ENCODE results near the gene CLASP2.

The CLASP2 gene

DNA sequence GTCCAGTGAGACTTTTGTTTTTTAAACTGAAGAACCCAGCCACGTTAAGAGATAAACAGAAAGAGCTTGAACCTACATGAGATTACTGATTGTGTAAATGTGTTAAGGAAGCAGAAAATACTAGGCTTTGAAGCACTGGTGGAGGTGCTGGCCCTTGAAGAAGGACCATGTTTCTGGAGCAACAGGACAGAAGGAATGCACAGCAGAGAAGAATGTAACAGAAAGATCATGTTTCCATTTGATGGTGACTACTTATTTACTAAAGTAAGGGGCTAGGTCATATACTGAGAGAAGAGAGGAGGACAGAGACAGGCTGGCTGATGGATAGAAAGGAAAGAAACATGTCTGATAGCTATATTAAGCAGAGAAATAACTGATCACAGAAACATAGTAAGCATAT lies 88.8 kb downstream of the CLASP2 start:
- no peak for DNase-seq

DNA sequence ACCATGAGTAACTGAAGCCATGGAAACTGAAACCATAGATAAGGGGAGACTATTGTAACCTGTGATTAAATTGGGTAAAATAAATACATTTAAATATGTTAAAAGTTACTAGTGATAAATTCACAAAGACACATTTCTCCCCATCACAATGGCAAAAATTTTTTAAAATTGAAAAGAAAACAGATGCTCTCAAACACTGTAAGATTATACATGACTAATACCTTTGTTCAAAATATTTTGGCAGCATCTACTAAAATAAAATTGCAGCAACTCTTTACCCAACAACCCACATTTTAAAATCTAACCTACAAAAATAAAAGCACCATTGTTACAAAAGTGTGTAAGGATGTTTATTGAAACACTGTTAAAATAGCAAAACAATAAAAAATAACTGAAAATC lies 93.3 kb downstream of the CLASP2 start:
- DNase-seq: no peak

DNA sequence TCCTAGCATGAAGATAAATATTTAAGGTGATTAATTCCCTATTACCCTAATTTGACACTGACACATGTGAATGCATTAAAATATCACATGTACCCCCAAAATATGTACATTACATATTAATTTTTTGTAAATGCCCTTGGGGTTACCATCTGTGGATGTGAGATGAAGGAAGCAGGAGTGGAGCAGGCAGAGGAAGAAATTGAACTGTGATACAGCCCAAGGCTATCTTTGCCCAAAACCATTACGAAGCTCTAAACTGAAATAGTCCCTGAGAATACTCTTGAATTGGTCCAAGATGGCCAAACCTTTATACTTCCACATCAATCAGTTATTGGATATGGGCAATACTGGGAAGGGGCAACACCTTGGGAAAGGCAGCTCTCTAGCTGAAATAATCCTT lies 105.0 kb downstream of the CLASP2 start:
- no peak for DNase-seq

DNA sequence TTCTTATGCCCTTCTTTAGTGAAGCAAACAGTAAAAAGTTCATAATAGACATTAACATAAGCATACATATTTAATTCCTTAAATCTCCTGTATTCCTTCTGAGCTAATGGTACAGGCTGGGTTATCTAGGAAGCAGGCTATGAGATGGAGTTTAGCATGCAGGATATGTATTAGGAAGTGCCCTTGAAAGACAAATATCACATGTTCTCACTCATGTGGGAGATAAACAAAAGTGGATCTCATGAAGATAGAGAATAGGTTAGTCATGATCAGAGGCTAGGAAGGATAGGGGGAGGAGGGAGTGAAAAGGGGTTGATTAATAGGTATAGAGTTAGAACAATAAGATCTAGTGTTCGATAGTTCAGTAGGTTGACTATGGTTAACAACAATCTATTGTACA lies 105.4 kb downstream of the CLASP2 start:
- DNase-seq: no peak

DNA sequence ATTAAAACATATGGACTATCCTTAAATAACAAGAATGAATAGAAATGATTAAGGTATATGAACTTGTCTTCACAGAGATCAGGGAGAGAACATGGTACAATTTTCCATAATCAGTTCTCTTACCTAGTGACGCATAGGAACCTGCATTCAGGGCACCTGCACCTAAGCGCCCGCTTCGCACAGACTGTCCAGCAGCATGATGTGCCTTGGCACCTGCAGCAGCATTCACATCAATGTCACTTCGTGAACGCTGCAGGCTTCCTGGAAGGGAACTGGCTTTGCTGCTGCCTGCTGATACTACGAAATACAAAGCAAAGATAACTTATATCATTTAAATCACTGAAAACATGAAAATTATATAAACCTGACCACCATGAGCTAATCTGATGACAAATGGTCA lies 115.2 kb downstream of the CLASP2 start:
- no peak for DNase-seq

DNA sequence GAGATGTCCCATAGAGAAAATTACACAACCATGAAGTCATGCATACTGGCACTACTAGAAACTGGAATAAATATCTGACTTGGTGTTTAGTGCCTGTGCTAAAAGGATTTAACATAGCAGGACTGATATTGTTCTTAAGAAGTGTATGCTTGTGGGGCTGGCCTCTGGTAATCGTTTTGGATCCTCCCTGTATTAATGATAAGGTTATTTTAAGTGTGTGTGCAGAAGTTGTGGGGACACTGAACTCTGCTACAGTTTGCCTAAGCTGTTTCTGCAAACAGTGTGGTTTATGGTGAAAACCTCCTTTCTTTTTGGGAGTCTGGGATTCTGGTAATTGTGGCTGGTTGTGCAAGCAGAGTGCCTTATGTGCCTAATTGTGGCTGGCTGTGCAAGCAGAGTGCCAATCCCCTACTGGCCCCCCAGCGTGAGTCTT lies 120.8 kb downstream of the CLASP2 start:
- no peak for DNase-seq

DNA sequence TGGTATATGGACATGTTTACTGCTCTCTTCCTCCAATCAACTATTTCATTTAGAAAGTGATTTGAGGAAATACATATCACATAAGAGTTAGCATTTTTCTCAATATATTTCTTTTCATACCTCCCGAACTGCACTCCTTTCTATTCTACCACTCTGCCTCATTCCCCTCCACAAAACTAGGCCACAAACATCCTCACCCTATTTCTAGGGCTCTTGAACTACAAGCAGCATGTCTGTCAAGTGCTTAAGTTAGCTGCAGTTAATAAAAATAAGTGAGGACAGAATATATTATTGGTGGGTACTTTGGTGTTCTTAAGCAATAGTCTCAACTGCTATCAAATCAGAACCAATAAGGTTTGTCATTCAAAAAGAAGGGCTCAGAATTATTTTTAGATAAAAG lies 125.1 kb downstream of the CLASP2 start:
- no peak for DNase-seq

DNA sequence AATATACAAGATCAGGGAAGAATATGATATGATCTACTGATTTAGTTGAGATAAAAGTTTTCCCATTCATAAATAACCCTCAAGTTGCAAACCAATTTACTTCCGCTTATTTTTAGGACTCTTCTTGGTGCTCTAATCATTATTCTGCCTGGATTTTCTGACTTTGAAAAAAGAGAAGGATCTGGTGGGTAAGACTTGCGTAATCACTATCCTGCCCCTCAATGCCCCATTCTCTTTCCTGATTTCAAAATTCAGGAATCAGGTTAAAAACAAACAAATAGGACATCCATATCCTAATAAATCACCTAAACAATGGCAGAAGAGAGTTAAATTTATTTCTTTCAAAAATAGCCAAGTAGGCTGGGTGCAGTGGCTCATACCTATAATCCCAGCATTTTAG lies 127.5 kb downstream of the CLASP2 start:
- no peak for DNase-seq

DNA sequence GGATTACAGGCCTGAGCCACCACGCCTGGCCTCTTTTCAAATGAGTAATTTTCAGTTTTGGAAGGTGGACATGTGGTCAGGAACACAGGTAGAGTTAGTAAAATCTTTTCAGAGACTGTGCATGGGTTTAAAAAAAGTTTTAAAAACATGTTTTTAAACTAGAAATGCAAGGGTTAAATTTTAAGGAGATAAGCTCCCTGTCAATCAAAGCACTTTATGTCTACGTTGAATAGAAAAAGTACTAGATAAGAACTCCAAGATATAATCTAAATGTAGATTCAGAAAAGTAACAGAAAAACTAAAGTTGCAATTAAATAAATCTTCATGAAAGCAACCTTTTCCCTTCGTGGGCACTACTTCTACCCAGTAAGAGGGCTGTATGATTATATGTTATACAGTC lies 131.7 kb downstream of the CLASP2 start:
- no peak for DNase-seq

DNA sequence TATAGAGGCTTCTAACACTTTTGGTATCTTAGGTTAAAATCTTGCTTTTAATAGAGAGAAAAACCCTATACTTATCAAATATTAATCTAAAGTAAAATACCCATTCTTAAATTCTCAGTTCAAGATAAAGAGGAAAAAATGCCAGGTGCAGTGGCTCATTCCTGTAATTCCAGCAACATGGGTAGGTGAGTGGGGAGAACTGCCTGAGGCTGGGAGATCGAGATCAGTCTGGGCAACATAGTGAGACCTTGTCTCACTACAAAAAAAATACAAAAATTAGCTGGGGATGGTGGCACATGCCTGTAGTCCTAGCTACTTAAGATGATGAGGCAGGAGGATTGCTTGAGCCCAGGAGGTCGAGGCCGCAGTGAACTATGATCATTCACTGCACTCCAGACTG lies 135.8 kb downstream of the CLASP2 start:
- DNase-seq: no peak

DNA sequence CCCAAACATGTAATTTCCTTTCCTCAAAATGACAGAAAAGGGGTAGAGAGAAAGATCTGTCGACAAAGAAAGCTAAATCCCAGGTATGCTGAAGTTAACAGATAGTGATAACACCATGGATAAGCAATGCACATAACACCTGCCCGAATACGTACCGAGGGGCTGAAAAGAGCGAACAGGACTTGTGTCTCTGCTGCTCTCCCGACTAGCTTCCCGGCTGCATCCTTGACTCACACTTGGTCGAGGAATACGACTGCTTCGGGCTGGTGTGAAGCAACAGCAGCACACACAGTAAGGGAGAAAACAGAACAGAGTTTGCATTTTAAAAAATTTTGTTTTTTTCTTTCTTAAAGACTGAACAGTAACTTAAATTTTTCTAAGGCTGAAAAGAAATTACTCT lies 136.4 kb downstream of the CLASP2 start:
- no peak for DNase-seq

DNA sequence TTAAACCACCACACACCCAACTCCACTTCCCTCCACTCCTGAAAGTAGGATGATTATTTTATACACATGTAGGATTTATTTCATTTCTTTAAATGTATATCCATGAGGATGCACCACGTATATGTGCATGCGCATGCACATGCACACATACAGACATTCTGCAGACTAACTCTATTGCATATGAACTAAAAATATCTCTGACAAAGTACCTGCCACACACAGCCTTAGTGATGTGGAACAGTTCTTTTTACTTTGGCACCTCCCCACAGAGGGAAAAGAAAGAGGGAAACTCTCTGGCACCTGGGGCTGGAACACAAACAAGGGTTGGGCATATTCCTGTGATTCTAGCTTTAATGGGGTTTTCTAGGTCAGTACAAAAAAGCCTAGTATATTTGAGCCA lies 138.2 kb downstream of the CLASP2 start:
- DNase-seq: no peak

DNA sequence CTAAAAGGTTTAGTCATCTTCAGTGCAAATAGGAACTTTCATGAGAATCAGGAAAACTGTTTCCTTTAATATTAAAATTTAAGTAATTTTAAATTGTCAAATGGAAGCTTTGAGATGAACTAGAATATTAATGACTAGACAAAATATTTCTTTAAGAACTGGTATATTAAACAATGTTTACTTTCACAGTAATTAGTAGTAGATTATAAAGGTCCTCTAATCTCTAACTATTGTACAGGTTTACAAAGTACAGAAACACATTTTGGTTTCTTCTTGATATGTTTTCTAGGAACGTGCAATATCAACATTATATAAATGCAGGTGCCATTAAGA lies 138.9 kb downstream of the CLASP2 start:
- DNase-seq: no peak

DNA sequence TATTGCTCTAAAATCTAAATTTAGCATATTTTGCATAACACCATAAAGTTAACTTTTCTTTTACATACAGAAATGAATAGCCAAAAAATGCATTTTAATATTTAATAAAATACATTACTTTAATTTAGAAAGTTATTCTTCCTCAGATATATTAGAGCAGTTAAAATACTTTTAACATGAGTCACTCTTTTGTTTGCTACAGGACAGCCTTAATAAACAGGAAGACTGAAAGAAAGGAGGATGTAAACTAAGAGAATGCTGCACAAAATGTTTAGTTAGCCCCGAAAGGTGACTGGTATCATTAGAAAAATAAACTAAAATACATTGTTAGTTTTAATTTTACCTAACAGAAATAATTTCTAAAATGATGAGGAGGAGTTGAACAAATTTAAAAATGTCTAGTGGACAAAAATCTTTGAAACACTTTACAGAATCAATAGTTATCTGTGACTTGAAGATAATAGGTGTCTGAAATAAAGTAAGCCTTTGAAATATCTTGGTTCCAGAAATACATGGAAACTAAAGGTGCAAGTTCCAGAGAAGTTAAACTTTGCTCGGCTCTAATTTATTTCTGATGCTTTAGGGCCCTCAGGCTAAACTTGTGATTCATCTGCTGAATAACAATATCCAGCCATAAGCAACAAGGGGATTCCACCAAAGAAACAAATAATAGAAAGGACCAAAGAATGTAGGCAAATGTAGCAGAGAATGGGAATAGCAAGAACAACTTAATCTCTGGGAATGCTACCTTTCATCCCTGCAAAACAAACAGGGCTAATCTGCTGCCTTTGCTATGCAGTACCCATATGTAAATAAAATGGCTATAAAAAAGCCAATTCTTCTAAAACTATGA lies 139.5 kb downstream of the CLASP2 start:
- DNase-seq: no peak

DNA sequence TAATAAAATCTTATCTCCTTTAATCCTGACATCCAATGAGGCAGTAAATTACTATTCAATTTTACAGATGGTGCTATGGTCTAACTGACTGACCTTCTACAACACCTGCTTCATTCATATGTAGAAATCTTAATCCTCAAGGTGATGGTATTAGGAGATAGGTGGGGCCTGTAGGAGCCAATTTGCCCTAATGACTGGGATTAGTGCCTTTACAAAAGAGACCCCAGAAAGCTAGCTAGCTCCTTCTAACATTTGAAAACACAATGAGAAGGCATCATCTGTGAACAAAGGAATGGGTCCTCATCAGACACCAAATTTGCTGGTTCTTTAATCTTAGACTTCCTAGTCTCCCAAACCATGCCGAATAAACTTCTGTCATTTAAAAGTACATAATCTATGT lies 140.5 kb downstream of the CLASP2 start:
- DNase-seq: no peak

DNA sequence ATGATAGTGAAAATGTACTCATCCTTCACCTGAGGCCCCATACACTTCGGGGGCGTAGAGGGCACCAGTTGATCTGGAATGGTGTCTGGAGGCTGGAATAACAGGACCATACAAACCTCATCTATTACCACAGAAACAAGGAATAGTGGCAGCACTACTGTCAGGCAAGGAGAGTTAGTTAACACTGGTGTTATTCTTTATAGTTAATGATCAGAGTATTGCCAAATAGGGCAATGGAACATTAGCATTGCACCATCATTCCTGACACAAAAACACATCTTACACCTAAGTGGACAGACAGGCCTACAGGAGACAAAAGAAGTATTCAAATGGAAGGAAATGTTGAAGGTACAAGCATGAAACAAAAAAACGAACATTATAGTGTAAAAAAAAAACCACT lies 140.9 kb downstream of the CLASP2 start:
- no peak for DNase-seq

DNA sequence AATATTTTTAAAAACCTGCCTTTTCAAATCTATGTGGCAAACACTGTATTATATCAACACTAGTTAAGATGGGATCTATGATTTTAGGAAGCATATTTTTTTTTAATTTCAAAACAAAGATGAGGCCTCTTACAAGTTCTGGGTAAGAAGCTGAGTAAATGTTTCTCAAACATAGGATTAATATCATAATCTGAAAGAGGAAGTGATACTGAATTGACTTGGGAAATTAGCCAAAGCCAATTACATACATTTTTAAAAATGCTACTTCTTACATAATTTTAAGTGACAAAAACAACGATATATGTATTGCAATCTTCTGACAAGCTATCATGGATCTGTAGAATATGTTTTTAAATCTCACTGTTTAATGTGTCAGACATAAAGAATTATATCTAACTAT lies 142.7 kb downstream of the CLASP2 start:
- no peak for DNase-seq

DNA sequence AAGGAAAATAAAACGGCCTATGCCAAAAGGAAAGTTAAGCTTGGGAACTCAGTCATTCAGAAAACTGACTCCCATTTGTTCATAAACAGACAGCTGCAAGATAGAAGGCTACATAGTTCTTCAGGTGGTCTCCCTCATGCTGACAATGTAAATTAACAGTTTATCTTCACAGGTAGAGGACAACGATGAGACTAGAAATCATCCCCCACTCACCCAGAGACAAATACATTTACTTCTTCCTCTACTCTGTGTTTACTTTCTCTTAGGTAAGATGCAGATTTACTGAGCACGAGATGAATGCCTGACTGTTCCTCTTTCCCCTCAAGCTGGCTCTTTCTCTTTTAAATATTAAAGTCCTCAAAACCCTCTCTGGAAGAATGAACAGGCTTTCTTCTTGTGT lies 160.2 kb downstream of the CLASP2 start:
- no peak for DNase-seq

DNA sequence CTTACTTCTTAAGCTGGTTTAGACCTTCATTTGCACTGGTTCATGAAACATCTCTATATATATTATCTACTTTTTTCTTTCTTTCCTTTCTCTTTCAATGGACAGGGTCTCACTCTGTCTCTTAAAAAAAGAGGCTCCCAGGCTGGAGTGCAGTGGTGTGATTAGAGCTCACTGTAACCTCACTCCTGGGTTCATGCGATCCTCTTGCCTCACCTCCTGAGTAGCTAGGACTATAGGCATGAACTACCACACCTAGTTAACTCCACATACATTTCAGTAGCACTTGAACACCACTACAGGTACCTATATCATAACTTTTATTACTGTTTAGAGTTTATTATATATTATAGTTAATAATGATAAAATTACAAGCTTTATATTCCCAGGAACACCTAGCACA lies 160.8 kb downstream of the CLASP2 start:
- DNase-seq: no peak

DNA sequence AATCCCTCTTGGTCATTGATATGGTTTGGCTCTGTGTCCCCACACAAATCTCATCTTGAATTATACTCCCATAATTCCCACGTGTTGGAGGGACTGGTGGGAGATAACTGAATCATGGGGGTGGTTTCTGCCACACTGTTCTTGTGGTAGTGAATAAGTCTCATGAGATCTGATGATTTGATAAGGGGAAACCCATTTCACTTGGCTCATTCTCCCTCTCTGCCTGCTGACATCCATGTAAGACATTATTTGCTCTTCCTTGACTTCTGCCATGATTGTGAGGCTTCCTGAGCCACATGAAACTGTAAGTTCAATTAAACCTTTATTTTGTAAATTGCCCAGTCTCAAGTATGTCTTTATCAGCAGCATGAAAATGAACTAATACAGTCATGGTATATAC lies 171.0 kb downstream of the CLASP2 start:
- DNase-seq: no peak

DNA sequence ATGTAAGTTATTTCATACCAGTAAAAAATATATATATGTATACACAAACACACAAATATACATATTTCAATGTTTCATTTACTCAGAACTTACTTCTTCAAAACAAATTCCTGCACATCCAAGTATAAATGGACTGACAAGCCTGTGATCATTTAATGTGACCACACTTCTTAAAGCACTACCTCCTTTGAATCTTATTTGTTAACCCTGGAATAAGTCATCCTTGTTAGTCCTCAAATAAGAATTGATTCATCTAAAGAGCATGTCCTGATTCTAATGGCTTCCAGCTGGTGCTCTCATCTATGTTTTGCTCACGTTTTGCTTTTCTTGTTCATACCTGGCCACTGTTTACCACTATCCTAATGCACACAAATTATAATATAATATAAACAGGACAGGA lies 173.9 kb downstream of the CLASP2 start:
- no peak for DNase-seq

DNA sequence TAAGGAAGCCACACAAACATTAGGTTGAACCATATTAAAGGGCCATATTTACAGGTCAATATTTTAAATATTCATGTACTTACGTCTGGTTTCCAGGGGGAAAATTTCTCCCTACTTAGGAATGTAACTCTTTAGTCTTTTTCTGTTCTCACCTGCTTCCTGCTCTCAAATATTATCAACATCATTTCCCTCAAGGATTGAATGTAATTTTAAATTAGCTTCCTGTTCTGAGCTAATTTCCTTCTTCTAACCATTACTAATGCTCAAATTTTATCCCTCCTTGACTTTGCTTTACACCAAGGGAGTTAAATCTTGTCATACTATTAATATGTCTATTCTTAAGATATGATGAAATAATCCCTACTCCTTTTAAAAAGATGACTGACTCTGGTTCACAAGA lies 174.5 kb downstream of the CLASP2 start:
- DNase-seq: no peak

DNA sequence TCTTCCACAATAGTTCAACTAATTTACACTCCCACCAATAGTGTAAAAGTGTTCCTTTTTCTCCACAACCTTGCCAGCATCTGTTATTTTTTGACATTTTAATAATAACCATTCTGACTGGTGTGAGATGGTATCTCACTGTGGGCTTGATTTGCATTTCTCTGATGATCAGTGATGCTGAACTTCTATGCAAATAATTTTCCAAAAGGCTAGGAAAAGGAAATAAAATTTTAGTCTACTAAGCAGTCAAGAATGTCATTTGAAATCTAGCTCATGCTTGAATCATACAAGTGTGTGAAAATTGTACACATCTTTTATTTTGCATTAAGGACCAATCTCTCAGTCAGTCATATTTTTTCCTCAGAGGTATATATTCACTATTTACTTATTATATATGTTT lies 176.1 kb downstream of the CLASP2 start:
- no peak for DNase-seq

DNA sequence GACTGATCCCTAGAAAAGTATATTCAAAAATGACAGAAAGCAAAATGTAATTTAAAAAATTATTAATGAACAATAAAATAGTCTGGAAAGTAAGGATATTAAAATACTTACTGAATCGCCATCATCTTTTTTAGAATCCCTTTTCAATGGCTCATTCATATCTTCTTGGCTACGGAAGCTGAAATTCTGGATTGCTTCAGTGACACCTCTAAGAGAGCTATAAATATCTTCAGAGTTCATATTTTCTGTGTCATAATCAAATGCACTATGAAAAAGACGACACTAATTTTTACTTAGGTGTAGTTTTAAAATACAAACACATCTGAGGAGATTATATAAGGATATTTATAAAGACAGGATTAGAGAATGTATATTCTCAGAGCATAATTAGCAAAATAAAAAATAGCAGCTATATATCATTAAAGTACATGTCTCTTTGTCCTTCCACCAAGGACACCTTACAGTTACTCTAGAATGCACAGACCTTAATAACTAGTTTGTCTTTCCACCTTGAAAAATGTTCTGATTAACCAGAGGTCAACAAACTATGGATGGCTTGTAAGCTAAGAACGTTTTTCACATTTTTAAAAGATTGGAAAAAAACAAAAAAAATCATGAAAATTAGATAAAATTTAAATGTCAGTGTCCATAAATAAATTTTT lies 179.2 kb downstream of the CLASP2 start:
- no peak for DNase-seq

DNA sequence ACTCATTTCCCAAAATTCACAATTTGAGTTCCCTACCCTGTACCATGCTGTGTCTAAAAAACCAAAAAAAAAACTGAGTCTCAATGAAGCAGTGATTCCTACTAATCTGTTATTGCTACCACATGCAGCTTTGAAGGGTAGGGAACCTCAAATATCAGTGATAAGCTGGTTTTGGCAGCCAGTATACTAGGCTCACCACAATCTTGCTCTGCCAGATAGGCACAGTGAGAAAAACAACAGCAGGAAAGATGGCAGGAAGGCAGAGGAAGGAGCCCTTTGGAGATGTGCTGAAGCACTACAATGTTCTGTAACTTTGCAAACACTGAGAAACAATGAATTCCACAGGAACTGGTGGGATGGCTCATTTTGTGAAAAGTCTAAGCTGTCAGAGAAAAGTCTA lies 180.9 kb downstream of the CLASP2 start:
- DNase-seq: no peak

Data from NCI-H187 treated with DMSO at 0.1 percent for 48 hours (cell line).